ENCODE data around the gene MYOD1. TPM values are rescaled to one million over a fixed set of nuclear protein-coding genes. Genes with fewer than 3 reads are reported as not detected.

The MYOD1 gene
- total and polyA plus RNA-seq, 2 of the 4 experiments (the other 2 are of a cell fraction) = not detected

DNA sequence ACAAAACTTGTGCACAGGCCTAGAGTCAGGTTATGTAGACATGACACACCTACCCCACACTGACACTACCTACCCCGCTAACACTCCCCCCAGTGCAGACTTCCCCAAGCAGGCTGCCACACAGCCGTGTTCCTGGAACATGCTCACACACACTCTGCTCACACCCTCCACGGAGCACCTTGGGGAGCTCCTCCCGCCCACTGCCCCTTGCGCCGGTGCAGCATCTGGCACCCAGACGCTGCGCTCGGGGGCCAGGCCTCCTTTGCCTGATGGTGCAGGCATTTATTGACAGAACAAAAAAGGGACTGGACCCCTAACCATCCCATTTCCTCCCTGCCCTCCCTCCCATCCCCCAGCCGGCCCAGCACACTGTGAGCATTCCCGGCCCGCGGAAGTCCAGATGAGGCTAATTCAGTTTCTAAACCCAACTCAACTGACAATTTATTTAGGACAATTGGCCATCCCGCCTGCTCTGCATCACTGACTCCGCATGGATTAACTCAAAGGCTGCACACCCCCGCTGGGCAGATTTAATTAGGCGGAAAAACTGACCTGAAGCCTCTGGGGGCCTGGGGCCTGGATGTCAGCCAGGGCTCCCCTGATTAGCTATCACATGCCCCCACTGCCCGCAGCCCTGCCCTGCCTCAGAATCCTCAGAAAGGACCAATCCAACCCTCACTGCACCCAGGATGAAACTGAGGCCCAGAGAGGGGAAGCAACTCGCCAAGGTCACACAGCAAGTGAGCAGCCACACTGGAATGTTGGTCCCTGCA, 45.3 kb downstream of the MYOD1 start:
- 57% methylated on average over 9 of the region's 19 CpGs; no CpG with 5 or more reads in 1 of the 2 experiments for WGBS, 2 experiments (ENCODE audit: extremely low coverage in 2 of 2, insufficient read length in 1 of 2)
- H3K4me1 ChIP-seq (ENCODE audit: control insufficient read depth, insufficient read depth, low read length) = no peaks in the 10 kb centered on the region
- H3K27ac ChIP-seq (ENCODE audit: insufficient read depth, low read length) = no peak overlapping the region
- in situ Hi-C loops (cut with MboI; ENCODE audit: low sequenced_read_pairs) = loop anchor here (5.0 kb wide), 1 partner anchor 213 kb away; no protein-coding TSS in a partner anchor
- no peaks in the 10 kb centered on the region for H3K9me3 ChIP-seq (ENCODE audit: control insufficient read depth, insufficient read depth, low read length)
- no peak overlapping the region for H2BK15ac ChIP-seq (ENCODE audit: low read depth, low read length)
- H3K9ac ChIP-seq (ENCODE audit: low read depth, low read length) = no peak overlapping the region
- H3K79me1 ChIP-seq (ENCODE audit: low read depth in 1 of 2, low read length in 2 of 2) = no peaks in the 10 kb centered on the region
- no peak overlapping the region for H2BK20ac ChIP-seq (ENCODE audit: low read depth, low read length)
- intact Hi-C loops (cut with micrococcal nuclease) = loop anchor here (5.0 kb wide), 1 partner anchor 83 kb away; no protein-coding TSS in a partner anchor
- H3K56ac ChIP-seq (ENCODE audit: extremely low read depth, insufficient read depth, low read length) = no peak overlapping the region
- H2BK120ac ChIP-seq (ENCODE audit: low read depth, low read length) = no peak overlapping the region
- ChIA-PET POLR2A (ENCODE audit: unreplicated experiment) (no interaction called here), CTCF (no interaction called here)
- H2AFZ ChIP-seq (replicated peaks; ENCODE audit: low read length, poor library complexity) = peak overlapping the region; percentile 67
- H3K14ac ChIP-seq (replicated peaks; ENCODE audit: low read depth, low read length) = no peak overlapping the region
- no peak overlapping the region for H2BK5ac ChIP-seq (ENCODE audit: low read depth, low read length, poor library complexity, severe bottlenecking)
- H3K4ac ChIP-seq (ENCODE audit: low read depth, low read length) = no peak overlapping the region
- ATAC-seq (ENCODE audit: low read depth) (no peak), DNase-seq (no peak)
- no peak overlapping the region for H4K8ac ChIP-seq (ENCODE audit: low read depth in 2 of 2, low read length in 2 of 2)
- no peak overlapping the region for H3K4me3 ChIP-seq (ENCODE audit: insufficient read depth, low read depth, low read length)
- no peak overlapping the region for H2AK5ac ChIP-seq (ENCODE audit: low read depth, low read length)
- no peak overlapping the region for H2AK9ac ChIP-seq (replicated peaks; ENCODE audit: low read depth, low read length, poor library complexity)
- H4K91ac ChIP-seq (ENCODE audit: insufficient read depth, low read depth, low read length) = no peak overlapping the region
- H3K36me3 ChIP-seq (ENCODE audit: control insufficient read depth, insufficient read depth, low read length) = no peaks in the 10 kb centered on the region
- no peaks in the 10 kb centered on the region for H4K20me1 ChIP-seq (ENCODE audit: insufficient read depth, low read length)
- dilution Hi-C loops (cut with HindIII; ENCODE audit: low sequenced_read_pairs, unreplicated experiment) = no loop called here
- BruUV-seq (replicated peaks) = no TSS peak
- no peak overlapping the region for H3K4me2 ChIP-seq (ENCODE audit: low read depth, low read length)
- H3K23ac ChIP-seq (ENCODE audit: low read depth, low read length) = no peak overlapping the region
- no peak overlapping the region for H4K5ac ChIP-seq (ENCODE audit: low read depth, low read length)
- peaks cover 2% of the 10 kb centered on the region; the same call in 1 of the 2 replicates for H3K27me3 ChIP-seq (ENCODE audit: control insufficient read depth, insufficient read depth, low read length)
- H3K9me1 ChIP-seq (ENCODE audit: insufficient read depth, low read length) = no peaks in the 10 kb centered on the region
- no peak overlapping the region for H3K18ac ChIP-seq (ENCODE audit: low read depth, low read length)
- TF ChIP-seq BHLHE40 (IDR thresholded peaks at IDR 0.05; ENCODE audit: low read depth, low read length) (no peak), NFE2L2 (IDR thresholded peaks at IDR 0.05; ENCODE audit: low read depth, low read length) (no peak), RFX5 (IDR thresholded peaks at IDR 0.05; ENCODE audit: low read depth, low read length) (no peak), POLR2A (IDR thresholded peaks at IDR 0.05; ENCODE audit: low read depth, low read length) (no peak), SMC3 (IDR thresholded peaks at IDR 0.05; ENCODE audit: low read depth, low read length) (no peak), FOS (IDR thresholded peaks at IDR 0.05; ENCODE audit: low read depth, low read length) (no peak), CHD1 (IDR thresholded peaks at IDR 0.05; ENCODE audit: low read depth, low read length) (no peak), CEBPB (IDR thresholded peaks at IDR 0.05; ENCODE audit: low read depth, low read length) (no peak), RCOR1 (IDR thresholded peaks at IDR 0.05; ENCODE audit: insufficient replicate concordance, low read length) (no peak), MXI1 (IDR thresholded peaks at IDR 0.05; ENCODE audit: borderline replicate concordance, low read depth, low read length) (no peak), MAFK (IDR thresholded peaks at IDR 0.05; ENCODE audit: low read depth, low read length) (no peak), RAD21 (IDR thresholded peaks at IDR 0.05; ENCODE audit: low read length) (no peak), MAZ (IDR thresholded peaks at IDR 0.05; ENCODE audit: borderline replicate concordance, low read depth, low read length) (no peak)
- TF ChIP-seq, protein P1, sequence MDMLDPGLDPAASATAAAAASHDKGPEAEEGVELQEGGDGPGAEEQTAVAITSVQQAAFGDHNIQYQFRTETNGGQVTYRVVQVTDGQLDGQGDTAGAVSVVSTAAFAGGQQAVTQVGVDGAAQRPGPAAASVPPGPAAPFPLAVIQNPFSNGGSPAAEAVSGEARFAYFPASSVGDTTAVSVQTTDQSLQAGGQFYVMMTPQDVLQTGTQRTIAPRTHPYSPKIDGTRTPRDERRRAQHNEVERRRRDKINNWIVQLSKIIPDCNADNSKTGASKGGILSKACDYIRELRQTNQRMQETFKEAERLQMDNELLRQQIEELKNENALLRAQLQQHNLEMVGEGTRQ (IDR thresholded peaks at IDR 0.05; ENCODE audit: low read depth, low read length) = no peak
- TF ChIP-seq, protein P2, sequence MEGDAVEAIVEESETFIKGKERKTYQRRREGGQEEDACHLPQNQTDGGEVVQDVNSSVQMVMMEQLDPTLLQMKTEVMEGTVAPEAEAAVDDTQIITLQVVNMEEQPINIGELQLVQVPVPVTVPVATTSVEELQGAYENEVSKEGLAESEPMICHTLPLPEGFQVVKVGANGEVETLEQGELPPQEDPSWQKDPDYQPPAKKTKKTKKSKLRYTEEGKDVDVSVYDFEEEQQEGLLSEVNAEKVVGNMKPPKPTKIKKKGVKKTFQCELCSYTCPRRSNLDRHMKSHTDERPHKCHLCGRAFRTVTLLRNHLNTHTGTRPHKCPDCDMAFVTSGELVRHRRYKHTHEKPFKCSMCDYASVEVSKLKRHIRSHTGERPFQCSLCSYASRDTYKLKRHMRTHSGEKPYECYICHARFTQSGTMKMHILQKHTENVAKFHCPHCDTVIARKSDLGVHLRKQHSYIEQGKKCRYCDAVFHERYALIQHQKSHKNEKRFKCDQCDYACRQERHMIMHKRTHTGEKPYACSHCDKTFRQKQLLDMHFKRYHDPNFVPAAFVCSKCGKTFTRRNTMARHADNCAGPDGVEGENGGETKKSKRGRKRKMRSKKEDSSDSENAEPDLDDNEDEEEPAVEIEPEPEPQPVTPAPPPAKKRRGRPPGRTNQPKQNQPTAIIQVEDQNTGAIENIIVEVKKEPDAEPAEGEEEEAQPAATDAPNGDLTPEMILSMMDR (conservative IDR thresholded peaks at IDR 0.05; ENCODE audit: low read depth, low read length) = no peak
